ENCODE results near the gene ABCA9.
"Not testable (repeated sequence)": the region's sequence is repeated elsewhere in the genome, so short reads cannot be mapped to it uniquely, and the experiment has no call there.

The ABCA9 gene

DNA sequence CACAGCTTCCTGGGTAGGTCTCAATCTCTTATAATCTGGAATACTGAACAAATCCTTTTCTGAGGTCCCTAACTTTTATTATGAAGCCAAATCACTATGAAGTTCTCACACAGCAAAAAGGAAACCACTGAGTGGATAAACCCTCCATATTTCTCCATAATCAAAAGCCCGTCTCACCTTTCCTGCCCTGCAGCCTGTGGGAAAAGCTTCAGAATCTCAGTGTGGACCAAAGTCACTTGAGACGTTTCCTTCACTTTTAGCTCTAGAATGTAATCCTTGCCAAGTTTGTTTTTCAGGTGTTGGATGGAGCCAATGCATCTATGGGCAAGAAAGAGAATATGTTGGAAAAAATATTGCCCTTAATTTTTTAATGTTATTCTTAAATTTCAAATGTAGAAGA lies 22.0 kb upstream of the ABCA9 start:
- no peak for TF ChIP-seq JUND (IDR thresholded peaks at IDR 0.05; ENCODE audit: low read depth)
- no peak for DNase-seq (ENCODE audit: low read depth in 1 of 2, low spot score in 1 of 2)
- in situ Hi-C loops (cut with HindIII; ENCODE audit: low pct_unique_long_range_greater_than_20kb, low sequenced_read_pairs): no loop called here

GRCh38 chr17:69078864-69079263 lies 18.1 kb upstream of the ABCA9 start:
- in situ Hi-C loops (cut with HindIII; ENCODE audit: low pct_unique_long_range_greater_than_20kb, low sequenced_read_pairs): no loop called here
- no peak for DNase-seq (ENCODE audit: low read depth in 1 of 2, low spot score in 1 of 2)
- TF ChIP-seq JUND (IDR thresholded peaks at IDR 0.05; ENCODE audit: low read depth): no peak

DNA sequence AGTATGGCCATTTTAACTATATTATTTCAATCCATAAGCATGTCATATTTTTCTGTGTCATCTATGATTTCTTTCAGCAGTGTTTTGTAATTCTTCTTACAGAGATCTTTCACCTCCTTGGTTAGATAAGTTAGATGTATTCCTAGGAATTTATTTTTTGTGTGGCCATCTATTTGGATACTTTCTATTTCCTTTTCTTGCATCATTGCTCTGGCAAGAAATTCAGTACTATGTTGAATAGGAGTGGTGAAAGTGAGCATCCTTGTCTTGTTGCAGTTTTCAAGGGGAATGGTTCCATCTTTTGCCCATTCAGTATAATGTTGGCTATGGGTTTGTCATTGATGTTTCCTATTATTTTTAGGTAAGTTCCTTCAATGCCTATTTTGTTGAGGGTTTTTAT lies 15.1 kb upstream of the ABCA9 start:
- TF ChIP-seq JUND (IDR thresholded peaks at IDR 0.05; ENCODE audit: low read depth): no peak
- no peak for DNase-seq (ENCODE audit: low read depth in 1 of 2, low spot score in 1 of 2)
- in situ Hi-C loops (cut with HindIII; ENCODE audit: low pct_unique_long_range_greater_than_20kb, low sequenced_read_pairs): no loop called here

DNA sequence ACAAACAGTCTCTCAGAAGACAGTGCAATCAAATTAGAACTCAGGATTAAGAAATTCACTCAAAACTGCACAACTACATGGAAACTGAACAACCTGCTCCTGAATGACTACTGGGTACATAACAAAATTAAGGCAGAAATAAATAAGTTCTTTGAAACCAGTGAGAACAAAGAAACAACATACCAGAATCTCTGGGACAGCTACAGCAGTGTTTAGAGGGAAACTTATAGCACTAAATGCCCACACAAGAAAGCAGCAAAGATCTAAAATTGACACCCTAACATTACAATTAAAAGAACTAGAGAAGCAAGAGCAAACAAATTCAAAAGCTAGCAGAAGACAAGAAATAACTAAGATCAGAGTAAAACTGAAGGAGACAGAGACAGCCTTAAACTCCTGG lies 12.7 kb upstream of the ABCA9 start:
- in situ Hi-C loops (cut with HindIII; ENCODE audit: low pct_unique_long_range_greater_than_20kb, low sequenced_read_pairs); DNase-seq (ENCODE audit: low read depth in 1 of 2, low spot score in 1 of 2): not testable (repeated sequence)

DNA sequence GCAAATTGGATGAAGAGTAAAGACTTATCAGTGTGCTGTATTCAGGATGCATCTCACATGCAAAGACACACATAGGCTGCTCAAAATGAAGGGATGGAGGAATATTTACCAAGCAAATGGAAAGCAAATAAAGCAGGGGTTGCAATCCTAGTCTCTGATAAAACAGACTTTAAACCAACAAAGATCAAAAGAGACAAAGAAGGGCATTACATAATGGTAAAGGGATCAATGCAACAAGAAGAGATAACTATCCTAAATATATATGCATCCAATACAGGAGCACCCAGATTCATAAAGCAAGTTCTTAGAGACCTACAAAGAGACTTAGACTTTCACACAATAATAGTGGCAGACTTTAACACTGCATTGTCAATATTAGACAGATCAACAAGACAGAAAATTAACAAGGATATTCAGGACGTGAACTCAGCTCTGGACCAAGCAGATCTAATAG lies 12.1 kb upstream of the ABCA9 start:
- in situ Hi-C loops (cut with HindIII; ENCODE audit: low pct_unique_long_range_greater_than_20kb, low sequenced_read_pairs); DNase-seq (ENCODE audit: low read depth in 1 of 2, low spot score in 1 of 2): not testable (repeated sequence)

DNA sequence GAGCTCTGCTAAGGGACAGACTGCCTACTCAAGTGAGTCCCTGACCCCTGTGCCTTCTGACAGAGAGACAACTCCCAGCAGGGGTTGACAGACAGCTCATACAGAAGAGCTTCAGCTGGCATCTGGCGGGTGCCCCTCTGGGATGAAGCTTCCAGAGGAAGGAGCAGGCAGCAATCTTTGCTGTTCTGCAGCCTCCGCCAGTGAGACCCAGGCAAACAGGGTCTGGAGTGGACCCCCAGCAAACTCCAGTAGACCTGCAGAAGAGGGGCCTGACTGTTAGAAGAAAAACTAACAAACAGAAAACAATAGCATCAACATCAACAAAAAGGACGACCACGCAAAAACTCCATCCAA lies 10.5 kb upstream of the ABCA9 start:
- DNase-seq (ENCODE audit: low read depth in 1 of 2, low spot score in 1 of 2); in situ Hi-C loops (cut with HindIII; ENCODE audit: low pct_unique_long_range_greater_than_20kb, low sequenced_read_pairs): not testable (repeated sequence)

GRCh38 chr17:69070378-69071232 lies 9.9 kb upstream of the ABCA9 start:
- in situ Hi-C loops (cut with HindIII; ENCODE audit: low pct_unique_long_range_greater_than_20kb, low sequenced_read_pairs); DNase-seq (ENCODE audit: low read depth in 1 of 2, low spot score in 1 of 2): not testable (repeated sequence)

DNA sequence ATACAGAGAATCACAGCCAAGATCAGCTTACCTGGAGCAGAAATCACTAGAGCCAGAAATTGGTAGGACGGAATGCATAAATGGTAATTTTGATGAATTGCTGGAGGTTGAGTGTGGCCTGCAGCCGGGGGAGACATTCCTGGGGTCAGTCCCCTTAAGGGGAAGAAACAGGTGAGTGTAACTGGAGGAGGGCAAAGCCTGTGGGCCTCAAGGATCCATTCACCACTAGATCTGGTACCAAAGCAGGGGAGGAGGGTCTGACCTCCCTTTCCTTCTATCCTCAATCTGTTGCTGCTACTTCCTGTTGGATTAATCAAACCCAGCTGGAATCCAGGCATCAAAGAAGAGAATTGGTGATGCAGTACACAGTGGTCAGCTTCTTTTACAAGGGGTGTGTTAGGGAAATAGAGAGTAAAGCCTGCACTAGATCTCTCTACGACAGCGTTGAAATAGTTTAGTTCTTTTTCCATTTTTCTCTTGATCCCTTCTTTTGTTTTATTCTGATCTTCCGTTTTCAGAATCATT lies 8.6 kb upstream of the ABCA9 start:
- in situ Hi-C loops (cut with HindIII; ENCODE audit: low pct_unique_long_range_greater_than_20kb, low sequenced_read_pairs): no loop called here
- no peak for TF ChIP-seq JUND (IDR thresholded peaks at IDR 0.05; ENCODE audit: low read depth)
- no peak for DNase-seq (ENCODE audit: low read depth in 1 of 2, low spot score in 1 of 2)

DNA sequence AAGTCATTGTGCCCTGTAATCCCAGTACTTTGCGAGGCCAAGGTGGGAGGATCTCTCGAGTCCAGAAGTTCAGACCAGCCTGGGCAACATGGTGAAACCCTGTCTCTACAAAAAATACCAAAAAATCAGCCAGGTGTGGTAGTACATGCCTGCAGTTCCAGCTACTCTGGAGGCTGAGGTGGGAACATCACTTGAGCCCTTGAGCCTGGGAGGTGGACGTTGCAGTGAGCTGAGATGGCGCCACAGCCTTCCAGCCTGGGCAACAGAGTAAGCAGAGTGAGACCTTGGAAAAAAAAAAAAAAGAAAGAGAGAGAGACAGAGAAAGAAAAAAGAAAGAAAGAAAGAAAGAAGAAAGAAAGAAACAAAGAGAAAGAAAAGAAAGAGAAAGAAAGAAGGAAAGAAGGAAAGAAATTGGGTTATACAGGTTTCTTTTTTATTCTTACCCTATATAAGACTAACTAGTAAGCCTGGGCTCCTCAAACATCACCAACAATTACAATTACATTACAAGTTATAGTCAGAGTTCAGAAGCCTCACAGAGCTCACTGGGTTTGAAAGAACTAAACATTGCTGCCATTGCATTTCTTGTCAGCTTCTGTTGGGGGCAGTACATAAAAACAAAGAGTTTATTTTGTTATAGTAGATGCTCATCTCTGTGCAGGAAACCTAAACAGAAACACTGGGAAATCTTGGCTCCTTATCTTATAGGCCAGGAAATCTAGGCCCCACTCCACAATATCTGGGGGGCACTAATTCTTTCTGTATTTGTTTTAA lies 6.7 kb upstream of the ABCA9 start:
- in situ Hi-C loops (cut with HindIII; ENCODE audit: low pct_unique_long_range_greater_than_20kb, low sequenced_read_pairs): no loop called here
- no peak for TF ChIP-seq JUND (IDR thresholded peaks at IDR 0.05; ENCODE audit: low read depth)
- no peak for DNase-seq (ENCODE audit: low read depth in 1 of 2, low spot score in 1 of 2)

DNA sequence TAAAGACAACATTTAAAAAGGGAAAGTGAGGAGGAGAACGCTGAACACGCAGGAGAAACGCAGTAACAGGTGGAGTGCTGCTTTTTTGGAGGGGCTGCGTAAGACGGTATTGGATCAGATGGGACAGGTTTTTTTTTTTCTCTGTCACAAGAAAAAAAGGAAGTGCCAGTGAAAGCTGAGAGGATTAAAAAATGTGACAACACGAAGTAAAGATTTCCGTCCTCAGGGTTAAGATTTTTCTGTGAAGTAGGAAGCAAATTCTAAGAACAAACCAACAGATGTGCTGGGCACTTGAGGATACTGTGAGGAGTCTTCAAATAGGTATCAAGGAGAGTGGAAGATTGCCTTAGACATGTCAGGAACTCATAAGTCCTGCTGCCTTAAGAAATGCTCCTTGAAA lies 5.8 kb upstream of the ABCA9 start:
- in situ Hi-C loops (cut with HindIII; ENCODE audit: low pct_unique_long_range_greater_than_20kb, low sequenced_read_pairs): no loop called here

DNA sequence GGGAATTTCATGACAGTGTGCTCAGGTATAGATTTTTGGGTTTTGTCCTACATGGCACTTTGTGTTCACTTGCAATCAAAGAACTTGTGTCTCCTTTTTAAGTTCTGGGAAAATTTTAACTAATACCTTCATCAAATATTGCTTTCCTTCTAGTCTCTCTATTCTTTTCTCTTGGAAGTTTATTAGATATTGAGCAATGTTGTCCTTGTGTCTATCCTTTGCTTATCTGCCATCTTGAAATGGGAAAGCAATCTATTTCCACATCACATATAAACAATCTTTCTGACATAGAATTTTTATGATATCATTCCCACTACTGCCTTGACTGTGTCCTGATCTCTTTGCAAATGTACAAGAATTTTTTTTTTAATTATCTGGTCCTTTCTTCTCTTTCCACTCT lies 4.4 kb upstream of the ABCA9 start:
- no peak for DNase-seq (ENCODE audit: low read depth in 1 of 2, low spot score in 1 of 2)

More for the DNA sequence above, 5.8 kb upstream of the ABCA9 start:
- no peak for DNase-seq (ENCODE audit: low read depth in 1 of 2, low spot score in 1 of 2)
- no peak for TF ChIP-seq JUND (IDR thresholded peaks at IDR 0.05; ENCODE audit: low read depth)

DNA sequence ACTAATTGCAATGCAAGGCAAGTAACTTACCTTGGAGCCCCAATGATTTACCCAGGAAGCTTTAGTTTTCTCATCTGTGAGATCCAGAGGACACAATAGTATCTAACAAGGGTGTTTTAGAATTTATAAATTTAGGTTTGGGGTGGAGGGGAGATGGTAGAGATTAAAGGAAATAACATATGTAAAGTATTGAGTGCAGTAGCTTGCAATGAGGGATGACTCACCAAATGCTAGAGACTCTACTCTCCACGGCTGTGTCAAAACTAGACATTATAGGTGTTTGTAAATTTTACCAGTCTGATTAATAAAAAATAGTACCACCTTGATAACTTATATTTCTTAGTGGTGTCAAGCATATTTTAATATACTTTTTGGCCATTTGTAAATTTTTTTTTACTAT lies 3.7 kb upstream of the ABCA9 start:
- no peak for TF ChIP-seq JUND (IDR thresholded peaks at IDR 0.05; ENCODE audit: low read depth)
- no peak for DNase-seq (ENCODE audit: low read depth in 1 of 2, low spot score in 1 of 2)
- in situ Hi-C loops (cut with HindIII; ENCODE audit: low pct_unique_long_range_greater_than_20kb, low sequenced_read_pairs): no loop called here

More for the DNA sequence above, 4.4 kb upstream of the ABCA9 start:
- in situ Hi-C loops (cut with HindIII; ENCODE audit: low pct_unique_long_range_greater_than_20kb, low sequenced_read_pairs): no loop called here
- TF ChIP-seq JUND (IDR thresholded peaks at IDR 0.05; ENCODE audit: low read depth): no peak

DNA sequence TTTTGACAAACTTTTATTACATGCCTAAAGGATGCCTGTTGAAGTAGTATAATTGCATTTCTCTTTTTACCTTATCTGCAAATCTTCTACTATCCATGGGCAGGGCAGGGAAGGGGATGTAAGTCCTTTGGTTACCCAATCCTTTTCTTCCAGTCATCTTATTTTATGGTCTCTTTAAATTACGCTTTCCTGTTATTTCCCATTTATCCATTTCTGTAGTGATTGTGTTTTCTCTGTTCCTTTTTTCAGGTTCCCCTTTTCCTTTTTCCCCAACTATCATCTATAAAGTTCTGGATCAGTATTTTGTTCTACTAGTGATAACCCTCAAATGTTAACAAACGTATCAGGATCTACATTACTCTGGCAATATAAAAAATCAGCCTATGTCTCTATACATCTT lies 3.3 kb upstream of the ABCA9 start:
- TF ChIP-seq JUND (IDR thresholded peaks at IDR 0.05; ENCODE audit: low read depth): no peak
- in situ Hi-C loops (cut with HindIII; ENCODE audit: low pct_unique_long_range_greater_than_20kb, low sequenced_read_pairs): no loop called here
- no peak for DNase-seq (ENCODE audit: low read depth in 1 of 2, low spot score in 1 of 2)
